Islet of Langerhans (tissue), 1 donor: ENCODE data around the gene GLOD5.
"Not testable (repeated sequence)": the region's sequence is repeated elsewhere in the genome, so short reads cannot be mapped to it uniquely, and the experiment has no call there.

Experiments used
- FAIRE-seq: peaks from one replicate; lab custom pipeline; 2011; peaks lifted over from hg19 to GRCh38; lab: Jason Lieb, UNC

Gene GLOD5

GRCh38 chrX:48794340-48794910 is 32.9 kb downstream of the GLOD5 start:
- FAIRE-seq: no peak

GRCh38 chrX:48794911-48795515 is 33.5 kb downstream of the GLOD5 start:
- no peak for FAIRE-seq

- FAIRE-seq: no peak
These were observed 36.8 kb downstream of the GLOD5 start for GRCh38 chrX:48798318-48798717.

GRCh38 chrX:48800574-48801279 is 39.2 kb downstream of the GLOD5 start:
- FAIRE-seq: no peak

- FAIRE-seq: no peak
These were observed 39.9 kb downstream of the GLOD5 start, which contains the start of gene HDAC6 for GRCh38 chrX:48801280-48802088. Gene HDAC6, plus strand, starts transcription at chrX:48802067. Its CDS starts 626 bp downstream, at chrX:48802693.

- FAIRE-seq: no peak
These were observed 40.8 kb downstream of the GLOD5 start for GRCh38 chrX:48802089-48802904.

- FAIRE-seq: no peak
These were observed 41.3 kb downstream of the GLOD5 start for GRCh38 chrX:48802905-48803200.

- no peak for FAIRE-seq
These were observed 44.5 kb downstream of the GLOD5 start for GRCh38 chrX:48806081-48806480.

- no peak for FAIRE-seq
These were observed 52.1 kb downstream of the GLOD5 start for GRCh38 chrX:48813644-48814043.

- no peak for FAIRE-seq
These were observed 53.2 kb downstream of the GLOD5 start for GRCh38 chrX:48814722-48815121.

GRCh38 chrX:48815266-48815665 is 53.7 kb downstream of the GLOD5 start:
- no peak for FAIRE-seq

GRCh38 chrX:48816014-48816810 is 54.7 kb downstream of the GLOD5 start:
- FAIRE-seq: no peak

- no peak for FAIRE-seq
These were observed 56.6 kb downstream of the GLOD5 start for GRCh38 chrX:48818098-48818497.

- FAIRE-seq: no peak
These were observed 57.3 kb downstream of the GLOD5 start for GRCh38 chrX:48818866-48819265.

- FAIRE-seq: not testable (repeated sequence)
These were observed 57.8 kb downstream of the GLOD5 start for GRCh38 chrX:48819394-48819793.

GRCh38 chrX:48823053-48823452 is 61.5 kb downstream of the GLOD5 start:
- FAIRE-seq: no peak
